Panc1 (cell line): ENCODE results near the gene TSPYL4. TPM values are rescaled to one million over a fixed set of nuclear protein-coding genes. Genes with fewer than 3 reads are reported as not detected.

Source experiments
- ATAC-seq: fragments of 200-7000 bp; cut with Tn5 transposase; 2 replicates; pipeline ENCODE4 v1.9.1; 2020; ENCODE audit warnings: mild to moderate bottlenecking, moderate library complexity
- BruUV-seq: library from RNA; stranded (reverse); fragments of 400-500 nt; replicated peaks from 2 replicates; lab custom pipeline; 2021; lab: Mats Ljungman, UMichigan
- CTCF ChIA-PET: fragments of 300-600 bp; sonication (Branson Sonifier 250); formaldehyde crosslinking; loops from one replicate; lab custom pipeline; 2022; ENCODE audit warnings: antibody characterized with exemption; lab: Charles Lee
- POLR2A ChIA-PET: fragments of 300-600 bp; sonication (Branson Sonifier 250); formaldehyde crosslinking; loops from one replicate; lab custom pipeline; 2022; ENCODE audit warnings: antibody characterized with exemption; lab: Charles Lee
- DNase-seq: peaks from one replicate; pipeline ENCODE4 v3.0.0-alpha.2; 2010; ENCODE audit warnings: low read depth, low spot score
- H3K27ac ChIP-seq: 2 replicates; pipeline ENCODE4 v1.5.1; 2011; ENCODE audit warnings: mild to moderate bottlenecking, low read length, inconsistent platforms
- H3K27me3 ChIP-seq: fragments of 200-500 bp; sonication (Bioruptor generic); 2 replicates; pipeline ENCODE4 v1.6.0; 2014; ENCODE audit warnings: low read length, inconsistent platforms; ENCODE audit not compliant: control insufficient read depth, insufficient read depth
- H3K36me3 ChIP-seq: fragments of 200-500 bp; sonication (Bioruptor generic); 2 replicates; pipeline ENCODE4 v1.5.1; 2014; ENCODE audit warnings: inconsistent platforms, mild to moderate bottlenecking, low read length, moderate library complexity; ENCODE audit not compliant: control insufficient read depth, insufficient read depth
- H3K4me1 ChIP-seq: 2 replicates; pipeline ENCODE4 v1.5.1; 2011; ENCODE audit warnings: inconsistent platforms, mild to moderate bottlenecking, low read length, moderate library complexity; ENCODE audit not compliant: control insufficient read depth, insufficient read depth
- H3K4me3 ChIP-seq, 2 experiments: 2 replicates each; pipeline ENCODE4 v1.5.1; 2011 to 2012; ENCODE audit warnings: low read depth in 2 of 2, low read length in 2 of 2, mild to moderate bottlenecking in 2 of 2, inconsistent platforms in 1 of 2, moderate library complexity in 1 of 2
- H3K9me3 ChIP-seq: fragments of 200-500 bp; sonication (Bioruptor generic); 2 replicates; pipeline ENCODE4 v1.5.1; 2014; ENCODE audit warnings: low read depth, mild to moderate bottlenecking, inconsistent platforms, low read length, moderate library complexity; ENCODE audit not compliant: control insufficient read depth, insufficient read depth
- CTCF ChIP-seq: fragments of 450-650 bp; IDR thresholded peaks from 2 replicates; pipeline ENCODE4 v1.5.1; 2017; ENCODE audit warnings: mild to moderate bottlenecking
- POLR2AphosphoS5 ChIP-seq: IDR thresholded peaks from 2 replicates; pipeline ENCODE4 v1.6.1; 2012; ENCODE audit warnings: mild to moderate bottlenecking, low read depth, low read length, moderate library complexity
- REST ChIP-seq, 2 experiments: IDR thresholded peaks; 2 replicates each; pipeline ENCODE4 v1.6.1; 2011 to 2012; ENCODE audit warnings: low read depth in 2 of 2, control low read depth in 1 of 2, low read length in 1 of 2, mild to moderate bottlenecking in 1 of 2, moderate library complexity in 1 of 2; ENCODE audit not compliant: insufficient read depth in 1 of 2
- SIN3A ChIP-seq: IDR thresholded peaks from 2 replicates; pipeline ENCODE4 v1.6.1; 2012; ENCODE audit warnings: low read depth, mild to moderate bottlenecking, low read length, moderate library complexity, borderline replicate concordance; ENCODE audit not compliant: insufficient read depth
- TCF7L2 ChIP-seq: IDR thresholded peaks from 2 replicates; pipeline ENCODE4 v1.6.1; 2011; ENCODE audit warnings: mild to moderate bottlenecking, low read depth, low read length, inconsistent platforms
- in situ Hi-C: cut with HindIII; loops from 2 replicates; pipeline ENCODE4 v1.10.0; 2016; ENCODE audit warnings: low sequenced_read_pairs, low pct_unique_long_range_greater_than_20kb
- intact Hi-C: fragments of 100-400 bp; cut with micrococcal nuclease; formaldehyde crosslinking; loops from one replicate; pipeline ENCODE4 v1.10.0; 2022; ENCODE audit not compliant: unreplicated experiment
- total RNA-seq: library from RNA; stranded (reverse); gene quantifications from one replicate; pipeline ENCODE4 v1.2.1, GENCODE V29; 2021; ENCODE audit not compliant: unreplicated experiment

Gene TSPYL4
- total RNA-seq, 1 experiment from 2014 or later, result 7.6 TPM

GRCh38 chr6:116271149-116271708, 17.4 kb upstream of the TSPYL4 start:
- in situ Hi-C loops (no loop called here), intact Hi-C loops (no loop called here)
- DNase-seq, result no peak
- ChIA-PET CTCF (interaction anchor here (1.0 kb wide), 1 partner anchor 12 kb away, joined by 3 read pairs; no protein-coding TSS in a partner anchor), POLR2A (no interaction called here)
- Histone ChIP-seq H3K27me3 (no peaks in the 10 kb centered on the region), H3K4me3 (no peak overlapping the region), H3K27ac (no peak overlapping the region), H3K4me1 (peaks cover 7% of the 10 kb centered on the region; the same call in 1 of the 2 replicates), H3K36me3 (no peaks in the 10 kb centered on the region; the same call in none of the 2 replicates), H3K9me3 (no peaks in the 10 kb centered on the region)
- no peak for ATAC-seq
- TF ChIP-seq SIN3A (no peak), REST (IDR thresholded peaks at IDR 0.05; ENCODE audit: insufficient read depth in 1 of 2, low read depth in 2 of 2, low read length in 1 of 2) (no peak), CTCF (no peak), TCF7L2 (no peak), POLR2AphosphoS5 (no peak)
- BruUV-seq, result no TSS peak

- no peaks in the 10 kb centered on the region for H3K4me1 ChIP-seq
- no peak overlapping the region for H3K4me3 ChIP-seq
- intact Hi-C loops (no loop called here), in situ Hi-C loops (no loop called here)
- H3K27me3 ChIP-seq, result no peaks in the 10 kb centered on the region
- TF ChIP-seq TCF7L2 (no peak), SIN3A (no peak), REST (IDR thresholded peaks at IDR 0.05; ENCODE audit: insufficient read depth in 1 of 2, low read depth in 2 of 2, low read length in 1 of 2) (no peak), CTCF (peak; percentile 93; the same call in 1 of the 2 replicates)
- no peaks in the 10 kb centered on the region; the same call in none of the 2 replicates for H3K36me3 ChIP-seq
- ChIA-PET POLR2A (no interaction called here), CTCF (interaction anchor here (0.6 to 1.9 kb wide), 11 partner anchors 9 to 304 kb away, joined by 3 to 9 read pairs (median 5); partner anchors contain the start of gene TSPYL1)
- no TSS peak for BruUV-seq
- H3K27ac ChIP-seq, result no peak overlapping the region
- peak; percentile 67 for DNase-seq
- peak; percentile 94 for ATAC-seq
- H3K9me3 ChIP-seq, result no peaks in the 10 kb centered on the region
Measured at GRCh38 chr6:116268589-116269293, 14.9 kb upstream of the TSPYL4 start.
